LNCAP (cell line): Measurements from ENCODE around the gene USP6NL.

Experiments
- CTCF ChIP-seq: fragments of 450-650 bp; IDR thresholded peaks from 2 replicates; pipeline ENCODE4 v1.5.1; 2017; ENCODE audit warnings: mild to moderate bottlenecking

Gene USP6NL

GRCh38 chr10:11631291-11631690, 19.8 kb upstream of the USP6NL start:
- no peak for TF ChIP-seq CTCF

- TF ChIP-seq CTCF: no peak
Measured at GRCh38 chr10:11629731-11630130, 18.3 kb upstream of the USP6NL start.

- no peak for TF ChIP-seq CTCF
Measured at GRCh38 chr10:11626071-11626470, 14.6 kb upstream of the USP6NL start.

GRCh38 chr10:11625019-11625735, 13.7 kb upstream of the USP6NL start:
- no peak for TF ChIP-seq CTCF

- TF ChIP-seq CTCF: no peak
Measured at GRCh38 chr10:11617233-11617632, 5.8 kb upstream of the USP6NL start.

- TF ChIP-seq CTCF: no peak
Measured at GRCh38 chr10:11616021-11616420, 4.6 kb upstream of the USP6NL start.

- no peak for TF ChIP-seq CTCF
Measured at GRCh38 chr10:11615396-11615795, 3.9 kb upstream of the USP6NL start.
